GM23248 (cell line): Measurements from ENCODE around the gene KLHL30. TPM values are rescaled to one million over a fixed set of nuclear protein-coding genes. Genes with fewer than 3 reads are reported as not detected.

ENCODE experiments used
- DNase-seq: peaks from one replicate; pipeline ENCODE4 v3.0.0-alpha.2; 2015
- H2AFZ ChIP-seq: fragments of 200-600 bp; sonication (generic); 2 replicates; pipeline ENCODE4 v1.6.1; 2016; ENCODE audit warnings: antibody characterized with exemption
- H3F3A ChIP-seq: fragments of 200-600 bp; sonication (generic); 2 replicates; pipeline ENCODE4 v1.6.1; 2016; ENCODE audit warnings: mild to moderate bottlenecking, antibody characterized with exemption, mixed run types; ENCODE audit not compliant: insufficient read depth
- H3K27ac ChIP-seq: fragments of 200-600 bp; sonication (generic); 2 replicates; pipeline ENCODE4 v1.5.1; 2016; ENCODE audit warnings: mild to moderate bottlenecking
- H3K27me3 ChIP-seq: fragments of 200-600 bp; sonication (generic); replicated peaks from 2 replicates; pipeline ENCODE4 v1.6.1; 2016; ENCODE audit warnings: mild to moderate bottlenecking; ENCODE audit not compliant: insufficient read depth
- H3K36me3 ChIP-seq: fragments of 200-600 bp; sonication (generic); 2 replicates; pipeline ENCODE4 v1.6.1; 2016; ENCODE audit warnings: low read depth, mild to moderate bottlenecking
- H3K4me1 ChIP-seq: fragments of 200-600 bp; sonication (generic); 2 replicates; pipeline ENCODE4 v1.6.1; 2016; ENCODE audit warnings: mild to moderate bottlenecking; ENCODE audit not compliant: insufficient read depth
- H3K4me2 ChIP-seq: fragments of 200-600 bp; sonication (generic); one replicate; pipeline ENCODE4 v1.6.1; 2016; ENCODE audit warnings: mild to moderate bottlenecking; ENCODE audit not compliant: unreplicated experiment
- H3K4me3 ChIP-seq: fragments of 200-600 bp; sonication (generic); 2 replicates; pipeline ENCODE4 v1.5.1; 2016; ENCODE audit warnings: mild to moderate bottlenecking
- H3K79me2 ChIP-seq: fragments of 200-600 bp; sonication (generic); 2 replicates; pipeline ENCODE4 v1.6.1; 2016; ENCODE audit warnings: mild to moderate bottlenecking; ENCODE audit not compliant: insufficient read depth
- H3K9ac ChIP-seq: fragments of 200-600 bp; sonication (generic); 2 replicates; pipeline ENCODE4 v1.6.1; 2016; ENCODE audit warnings: mild to moderate bottlenecking
- H3K9me2 ChIP-seq: fragments of 200-600 bp; sonication (generic); 2 replicates; pipeline ENCODE4 v1.6.1; 2016; ENCODE audit warnings: mixed run types, mild to moderate bottlenecking, moderate library complexity; ENCODE audit not compliant: insufficient read depth
- H3K9me3 ChIP-seq: fragments of 200-600 bp; sonication (generic); one replicate; pipeline ENCODE4 v1.6.1; 2017; ENCODE audit warnings: low read depth
- H4K20me1 ChIP-seq: fragments of 200-600 bp; sonication (generic); 2 replicates; pipeline ENCODE4 v1.6.0; 2016; ENCODE audit not compliant: insufficient read depth
- EZH2 ChIP-seq: fragments of 200-600 bp; sonication (generic); IDR thresholded peaks from 2 replicates; pipeline ENCODE4 v1.6.1; 2018; ENCODE audit warnings: antibody characterized with exemption, mild to moderate bottlenecking; ENCODE audit not compliant: insufficient read depth, poor library complexity, severe bottlenecking
- EZH2phosphoT487 ChIP-seq: fragments of 200-600 bp; sonication (generic); IDR thresholded peaks from 2 replicates; pipeline ENCODE4 v1.6.1; 2018; ENCODE audit warnings: antibody characterized with exemption, moderate library complexity, mild to moderate bottlenecking, low read depth; ENCODE audit not compliant: insufficient read depth
- WGBS, 2 experiments: methylation state at CpG; one replicate each; pipeline ENCODE4 v1.1.6; 2015 to 2017; ENCODE audit warnings: low lambda C conversion rate in 2 of 2, low coverage in 1 of 2; ENCODE audit errors: missing lambda C conversion rate in 2 of 2; 5-methylcytosine and 5-hydroxymethylcytosine counted together
- in situ Hi-C: fragments of 300-500 bp; cut with MboI; formaldehyde crosslinking; loops from 2 replicates; pipeline ENCODE4 v1.15.0; 2020
- polyA plus RNA-seq: library from polyadenylated mRNA; unstranded; fragments of >200 nt; fragmentation: Nextera tagmentation; extraction: Ambion mirVana; gene quantifications from 2 replicates; pipeline ENCODE4 v1.2.1, GENCODE V29; 2016
- total RNA-seq: library from RNA; depleted of rRNA; stranded (reverse); fragments of >200 nt; shearing (Covaris generic); gene quantifications from 2 replicates; pipeline ENCODE4 v1.2.3, GENCODE V29; 2014

KLHL30 gene
- total and polyA plus RNA-seq, 2 experiments from 2014 or later: 0.05 to 0.11 TPM

GRCh38 chr2:238151628-238152235, 13.3 kb downstream of the KLHL30 start:
- Histone ChIP-seq H3K27ac (no peak overlapping the region), H3K9me2 (no peaks in the 10 kb centered on the region), H3K4me3 (no peak overlapping the region), H3K4me2 (no peak overlapping the region), H3K9ac (no peak overlapping the region), H4K20me1 (no peaks in the 10 kb centered on the region), H3K9me3 (no peaks in the 10 kb centered on the region), H3F3A (no peaks in the 10 kb centered on the region), H3K79me2 (no peaks in the 10 kb centered on the region), H3K36me3 (no peaks in the 10 kb centered on the region), H3K27me3 (no peaks in the 10 kb centered on the region), H2AFZ (no peak overlapping the region), H3K4me1 (no peaks in the 10 kb centered on the region)
- 76 to 79% methylated on average over 16 of the region's 16 CpGs for WGBS, 2 experiments
- in situ Hi-C loops: no loop called here
- DNase-seq: no peak
- TF ChIP-seq EZH2phosphoT487: no peak
- no peak for TF ChIP-seq EZH2

GRCh38 chr2:238152771-238153688, 14.6 kb downstream of the KLHL30 start:
- Histone ChIP-seq H3K4me1 (no peaks in the 10 kb centered on the region), H3K9ac (no peak overlapping the region), H2AFZ (no peak overlapping the region), H3K27ac (no peak overlapping the region), H3F3A (no peaks in the 10 kb centered on the region), H3K9me2 (no peaks in the 10 kb centered on the region), H3K79me2 (no peaks in the 10 kb centered on the region), H3K9me3 (no peaks in the 10 kb centered on the region), H3K27me3 (no peaks in the 10 kb centered on the region), H3K36me3 (no peaks in the 10 kb centered on the region), H3K4me3 (no peak overlapping the region), H4K20me1 (no peaks in the 10 kb centered on the region), H3K4me2 (no peak overlapping the region)
- in situ Hi-C loops: no loop called here
- DNase-seq: no peak
- TF ChIP-seq EZH2: no peak
- no peak for TF ChIP-seq EZH2phosphoT487
- WGBS, 2 experiments: 83 to 86% methylated on average over 20 to 22 of the region's 22 CpGs

- Histone ChIP-seq H3K4me1 (no peaks in the 10 kb centered on the region), H3K79me2 (no peaks in the 10 kb centered on the region), H2AFZ (no peak overlapping the region), H3K9me3 (no peaks in the 10 kb centered on the region), H3K36me3 (no peaks in the 10 kb centered on the region), H3F3A (no peaks in the 10 kb centered on the region), H3K9me2 (no peaks in the 10 kb centered on the region), H3K27ac (no peak overlapping the region), H3K4me3 (no peak overlapping the region), H4K20me1 (no peaks in the 10 kb centered on the region), H3K4me2 (no peak overlapping the region), H3K27me3 (no peaks in the 10 kb centered on the region), H3K9ac (no peak overlapping the region)
- no peak for TF ChIP-seq EZH2
- WGBS, 2 experiments: 75 to 81% methylated on average over 10 of the region's 10 CpGs
- in situ Hi-C loops: no loop called here
- no peak for DNase-seq
Measured at GRCh38 chr2:238154570-238154969, 16.1 kb downstream of the KLHL30 start.

- H4K20me1 ChIP-seq: no peaks in the 10 kb centered on the region
- DNase-seq: no peak
- H3K4me1 ChIP-seq: no peaks in the 10 kb centered on the region
- in situ Hi-C loops: no loop called here
- H3K9me2 ChIP-seq: no peaks in the 10 kb centered on the region
- no peaks in the 10 kb centered on the region for H3K36me3 ChIP-seq
- no peaks in the 10 kb centered on the region for H3K9me3 ChIP-seq
- no peak for TF ChIP-seq EZH2
- no peak for TF ChIP-seq EZH2phosphoT487
- H3K4me3 ChIP-seq: no peak overlapping the region
- H3K4me2 ChIP-seq: no peak overlapping the region
- H3F3A ChIP-seq: no peaks in the 10 kb centered on the region
- no peaks in the 10 kb centered on the region for H3K79me2 ChIP-seq
- H3K9ac ChIP-seq: no peak overlapping the region
- H3K27ac ChIP-seq: no peak overlapping the region
- WGBS, 2 experiments: 76 to 84% methylated on average over 19 of the region's 19 CpGs
- H3K27me3 ChIP-seq: no peaks in the 10 kb centered on the region
- H2AFZ ChIP-seq: no peak overlapping the region
Measured at GRCh38 chr2:238155051-238155760, 16.7 kb downstream of the KLHL30 start.
